GM12878 (cell line): ENCODE data around the gene FOXK1. TPM values are rescaled to one million over a fixed set of nuclear protein-coding genes. Genes with fewer than 3 reads are reported as not detected.

Source experiments
- ATAC-seq: fragments of 200-7000 bp; cut with Tn5 transposase; 3 replicates; pipeline ENCODE4 v1.9.1; 2020; ENCODE audit warnings: mild to moderate bottlenecking, moderate library complexity
- BruUV-seq: library from RNA; stranded (reverse); fragments of 400-500 nt; replicated peaks from 2 replicates; lab custom pipeline; 2021; lab: Mats Ljungman, UMichigan
- CTCF ChIA-PET: fragments of 300-600 bp; sonication (Branson Sonifier 250); formaldehyde crosslinking; extraction: SDS; loops from one replicate; lab custom pipeline; 2021; ENCODE audit warnings: inconsistent platforms; lab: Yijun Ruan, JAX
- POLR2A ChIA-PET: fragments of 350-600 bp; formaldehyde crosslinking; extraction: SDS; loops from one replicate; lab custom pipeline; 2021; ENCODE audit warnings: inconsistent platforms; lab: Charles Lee
- RAD21 ChIA-PET: fragments of 300-600 bp; sonication (Branson Sonifier 250); formaldehyde crosslinking; loops from one replicate; lab custom pipeline; 2023; ENCODE audit warnings: antibody characterized with exemption; ENCODE audit not compliant: unreplicated experiment; lab: Charles Lee
- SMC1A ChIA-PET: fragments of 300-600 bp; sonication (Branson Sonifier 250); formaldehyde crosslinking; loops from one replicate; lab custom pipeline; 2023; ENCODE audit not compliant: unreplicated experiment, uncharacterized antibody; lab: Charles Lee
- DNase-seq: peaks from one replicate; pipeline ENCODE4 v3.0.0-alpha.2; 2011; ENCODE audit warnings: low read depth, low spot score
- FAIRE-seq: peaks from 3 replicates; lab custom pipeline; 2011; peaks lifted over from hg19 to GRCh38; lab: Jason Lieb, UNC
- H2AFZ ChIP-seq: 2 replicates; pipeline ENCODE4 v1.6.0; 2011; ENCODE audit warnings: low read depth, low read length, control low read depth; ENCODE audit not compliant: control insufficient read depth
- H3K27ac ChIP-seq: 2 replicates; pipeline ENCODE4 v1.5.1; 2011; ENCODE audit warnings: control low read depth; ENCODE audit not compliant: control insufficient read depth, insufficient read depth
- H3K27me3 ChIP-seq, 2 experiments: replicated peaks in 1 of 2; 2 replicates each; pipeline versions ENCODE4 v1.6.0 to v1.6.1; 2011; ENCODE audit warnings: low read length in 1 of 2; ENCODE audit not compliant: control insufficient read depth in 2 of 2, insufficient read depth in 2 of 2
- H3K36me3 ChIP-seq, 2 experiments: 2 replicates each; pipeline ENCODE4 v1.5.1; 2011; ENCODE audit warnings: low read length in 1 of 2; ENCODE audit not compliant: control insufficient read depth in 2 of 2, insufficient read depth in 2 of 2
- H3K4me1 ChIP-seq: 2 replicates; pipeline ENCODE4 v1.6.1; 2011; ENCODE audit warnings: mild to moderate bottlenecking, low read length, moderate library complexity, mixed read lengths; ENCODE audit not compliant: control insufficient read depth, insufficient read depth
- H3K4me2 ChIP-seq: 2 replicates; pipeline ENCODE4 v1.6.0; 2011; ENCODE audit warnings: control low read depth; ENCODE audit not compliant: control insufficient read depth, insufficient read depth
- H3K4me3 ChIP-seq: fragments of 200-600 bp; sonication (generic); 2 replicates; pipeline ENCODE4 v1.5.1; 2016
- H3K79me2 ChIP-seq: 2 replicates; pipeline ENCODE4 v1.6.0; 2011; ENCODE audit warnings: low read length; ENCODE audit not compliant: control insufficient read depth, insufficient read depth
- H3K9ac ChIP-seq: 2 replicates; pipeline ENCODE4 v1.8.0; 2011; ENCODE audit warnings: low read length, control low read depth, mixed read lengths; ENCODE audit not compliant: control insufficient read depth, insufficient read depth
- H3K9me3 ChIP-seq: replicated peaks from 3 replicates; pipeline ENCODE4 v1.5.1; 2011; ENCODE audit warnings: mild to moderate bottlenecking, low read length; ENCODE audit not compliant: control insufficient read depth, insufficient read depth
- H4K20me1 ChIP-seq: 2 replicates; pipeline ENCODE4 v1.6.0; 2011; ENCODE audit not compliant: control insufficient read depth, insufficient read depth
- BHLHE40 ChIP-seq, 2 experiments: fragments of 450-650 bp in 1 of 2; IDR thresholded peaks; 2 replicates each; pipeline ENCODE4 v1.6.1; 2011 to 2017; ENCODE audit warnings: low read depth in 2 of 2, borderline replicate concordance in 1 of 2, improper control_type of control experiment in 1 of 2, low read length in 1 of 2, mild to moderate bottlenecking in 1 of 2
- BMI1 ChIP-seq: fragments of 450-650 bp; IDR thresholded peaks from 2 replicates; pipeline ENCODE4 v1.6.1; 2016; ENCODE audit warnings: mild to moderate bottlenecking, moderate library complexity, borderline replicate concordance
- CBX3 ChIP-seq: fragments of 200-600 bp; sonication (generic); IDR thresholded peaks from 2 replicates; pipeline ENCODE4 v1.6.1; 2016; ENCODE audit warnings: low read depth, borderline replicate concordance
- CHD2 ChIP-seq: IDR thresholded peaks from 2 replicates; pipeline ENCODE4 v1.6.1; 2011; ENCODE audit warnings: low read depth, low read length, improper control_type of control experiment, borderline replicate concordance
- CREB1 ChIP-seq: IDR thresholded peaks from 2 replicates; pipeline ENCODE4 v1.6.1; 2012; ENCODE audit warnings: low read depth, mild to moderate bottlenecking, inconsistent platforms
- CTCF ChIP-seq, 3 experiments: IDR thresholded peaks in 2 of 3; conservative IDR thresholded peaks in 1 of 3; 2 replicates each; pipeline ENCODE4 v1.5.1; 2011; ENCODE audit warnings: low read depth in 3 of 3, low read length in 3 of 3, mild to moderate bottlenecking in 3 of 3, control low read depth in 2 of 3, moderate library complexity in 2 of 3, inconsistent platforms in 1 of 3, mixed read lengths in 1 of 3; ENCODE audit not compliant: control insufficient read depth in 2 of 3, insufficient read depth in 1 of 3; ENCODE audit errors: extremely low read depth in 1 of 3
- HDGF ChIP-seq: fragments of 450-650 bp; IDR thresholded peaks from 2 replicates; pipeline ENCODE4 v1.6.1; 2016; ENCODE audit warnings: antibody characterized with exemption
- IRF4 ChIP-seq: IDR thresholded peaks from 2 replicates; pipeline ENCODE4 v1.6.1; 2011; ENCODE audit warnings: low read depth, low read length
- NR2C1 ChIP-seq: fragments of 450-650 bp; IDR thresholded peaks from 2 replicates; pipeline ENCODE4 v1.6.1; 2017; ENCODE audit warnings: antibody characterized with exemption, mild to moderate bottlenecking, moderate library complexity
- NR2C2 ChIP-seq: IDR thresholded peaks from 2 replicates; pipeline ENCODE4 v1.6.1; 2011; ENCODE audit warnings: borderline replicate concordance, low read depth; ENCODE audit not compliant: control insufficient read depth, insufficient read length
- POLR2AphosphoS2 ChIP-seq: IDR thresholded peaks from 2 replicates; pipeline ENCODE4 v1.6.1; 2011; ENCODE audit warnings: low read depth, mild to moderate bottlenecking, low read length, improper control_type of control experiment, moderate library complexity
- SIN3A ChIP-seq: IDR thresholded peaks from 2 replicates; pipeline ENCODE4 v1.6.1; 2012; ENCODE audit warnings: low read depth, low read length, improper control_type of control experiment
- SKIL ChIP-seq: fragments of 450-650 bp; IDR thresholded peaks from 2 replicates; pipeline ENCODE4 v1.6.1; 2017; ENCODE audit warnings: mild to moderate bottlenecking, low read depth, inconsistent platforms; ENCODE audit not compliant: poor library complexity, severe bottlenecking
- SPI1 ChIP-seq: IDR thresholded peaks from 2 replicates; pipeline ENCODE4 v1.6.1; 2011; ENCODE audit warnings: low read depth, mild to moderate bottlenecking, low read length, moderate library complexity, borderline replicate concordance; ENCODE audit not compliant: insufficient read depth
- SRF ChIP-seq, 2 experiments: IDR thresholded peaks; 2 replicates each; pipeline ENCODE4 v1.6.1; 2011; ENCODE audit warnings: low read depth in 2 of 2, low read length in 2 of 2, mild to moderate bottlenecking in 1 of 2, moderate library complexity in 1 of 2
- TCF12 ChIP-seq: IDR thresholded peaks from 2 replicates; pipeline ENCODE4 v1.6.1; 2011; ENCODE audit warnings: low read depth, mild to moderate bottlenecking, low read length
- ZSCAN29 ChIP-seq: fragments of 450-650 bp; IDR thresholded peaks from 2 replicates; pipeline ENCODE4 v1.6.1; 2017; ENCODE audit warnings: mild to moderate bottlenecking, moderate library complexity
- WGBS: methylation state at CpG from one replicate; pipeline ENCODE4 v1.1.6; 2016; ENCODE audit warnings: low lambda C conversion rate; ENCODE audit not compliant: insufficient replicate concordance, insufficient coverage; ENCODE audit errors: missing lambda C conversion rate; 5-methylcytosine and 5-hydroxymethylcytosine counted together
- in situ Hi-C: fragments of 300-500 bp; cut with MboI; formaldehyde crosslinking; loops from 9 replicates; pipeline ENCODE4 v1.14.3; 2018; ENCODE audit warnings: mixed read lengths
- intact Hi-C: fragments of 100-400 bp; cut with micrococcal nuclease; formaldehyde crosslinking; loops from one replicate; pipeline ENCODE4 v1.14.2; 2022; ENCODE audit not compliant: unreplicated experiment
- polyA plus RNA-seq, 11 experiments: library from polyadenylated mRNA; depleted of rRNA in 4 of 11; unstranded in 6 of 11; stranded (reverse) in 5 of 11; fragments of >200 nt; fragmentation: Nextera tagmentation in 4 of 11; fragmentation: Illumina TruSeq in 1 of 11; extraction: Ambion mirVana in 4 of 11; extraction: Trizol in 1 of 11; gene quantifications; 1 replicate in 1 of 11; 2 replicates in 10 of 11; pipeline versions ENCODE4 v1.2.1 to v1.2.3, GENCODE V29; 2011 to 2016; ENCODE audit warnings: inconsistent platforms in 2 of 11, missing spikeins in 2 of 11, low read depth in 1 of 11
- total RNA-seq, 4 experiments: library from RNA; depleted of rRNA in 3 of 4; stranded (reverse); fragments of >200 nt in 3 of 4; fragmentation: Illumina TruSeq in 1 of 4; extraction: Trizol in 1 of 4; gene quantifications; 2 replicates each; pipeline versions ENCODE4 v1.2.1 to v1.2.3, GENCODE V29; 2013 to 2021
- TF ChIP-seq, protein P1 (sequence below): fragments of 450-650 bp; IDR thresholded peaks from 2 replicates; pipeline ENCODE4 v1.6.1; 2017; ENCODE audit warnings: mild to moderate bottlenecking, moderate library complexity

The FOXK1 gene
- total and polyA plus RNA-seq, 10 of the 15 experiments (the other 5 are each of a cell fraction or from before 2014, with no cell fraction given), result 0.24 to 31.8 (median 4.5) TPM

DNA sequence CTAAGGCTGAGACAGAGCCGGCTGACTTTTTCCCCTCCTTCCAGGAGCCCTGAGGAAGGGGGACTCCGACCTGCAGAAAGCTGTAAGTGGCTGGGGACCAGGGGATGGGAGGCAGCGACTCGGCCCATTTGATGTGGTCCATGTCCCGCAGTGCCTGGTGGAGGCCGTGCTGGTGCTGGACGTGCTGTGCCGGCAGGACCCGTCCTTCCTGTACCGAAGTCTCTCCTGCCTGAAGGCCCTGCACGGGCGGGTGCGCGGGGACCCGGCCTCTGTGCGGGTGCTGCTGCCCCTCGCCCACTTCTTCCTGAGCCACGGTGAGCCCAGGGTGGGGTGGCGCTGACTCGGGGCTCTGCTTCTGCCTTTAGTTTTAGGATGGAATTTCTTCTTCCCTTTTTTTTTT is 103.3 kb downstream of the FOXK1 start:
- RAD21 ChIA-PET, result no interaction called here
- Histone ChIP-seq H3K79me2 (no peaks in the 10 kb centered on the region), H3K36me3 (peaks cover 11 to 29% of the 10 kb centered on the region in 2 experiments), H3K4me1 (no peaks in the 10 kb centered on the region), H2AFZ (no peak overlapping the region), H3K27me3 (no peaks in the 10 kb centered on the region), H3K9me3 (no peaks in the 10 kb centered on the region), H3K27ac (no peak overlapping the region), H3K4me2 (no peak overlapping the region), H3K4me3 (no peak overlapping the region), H4K20me1 (no peaks in the 10 kb centered on the region), H3K9ac (no peak overlapping the region)
- CTCF ChIA-PET, result interaction anchor here (2.0 kb wide), 1 partner anchor 13 kb away, joined by 5 read pairs; no protein-coding TSS in a partner anchor
- ATAC-seq (no peak), DNase-seq (no peak), FAIRE-seq (no peak)
- intact Hi-C loops, result no loop called here
- BruUV-seq, result no TSS peak
- 94% methylated on average over 20 of the region's 20 CpGs for WGBS
- SMC1A ChIA-PET, result no interaction called here
- POLR2A ChIA-PET, result no interaction called here
- in situ Hi-C loops, result no loop called here
- no peak for TF ChIP-seq POLR2AphosphoS2
- no peak for TF ChIP-seq CHD2
- no peak for TF ChIP-seq SIN3A
- no peak for TF ChIP-seq SRF (IDR thresholded peaks at IDR 0.05; ENCODE audit: low read depth in 2 of 2, low read length in 2 of 2)
- no peak for TF ChIP-seq IRF4
- TF ChIP-seq HDGF, result no peak
- no peak for TF ChIP-seq CTCF (IDR thresholded peaks at IDR 0.05 in 2 of 3, conservative IDR thresholded peaks at IDR 0.05 in 1 of 3; ENCODE audit: control insufficient read depth in 2 of 3, extremely low read depth in 1 of 3, insufficient read depth in 1 of 3, low read depth in 3 of 3, low read length in 3 of 3)
- TF ChIP-seq, protein P1, sequence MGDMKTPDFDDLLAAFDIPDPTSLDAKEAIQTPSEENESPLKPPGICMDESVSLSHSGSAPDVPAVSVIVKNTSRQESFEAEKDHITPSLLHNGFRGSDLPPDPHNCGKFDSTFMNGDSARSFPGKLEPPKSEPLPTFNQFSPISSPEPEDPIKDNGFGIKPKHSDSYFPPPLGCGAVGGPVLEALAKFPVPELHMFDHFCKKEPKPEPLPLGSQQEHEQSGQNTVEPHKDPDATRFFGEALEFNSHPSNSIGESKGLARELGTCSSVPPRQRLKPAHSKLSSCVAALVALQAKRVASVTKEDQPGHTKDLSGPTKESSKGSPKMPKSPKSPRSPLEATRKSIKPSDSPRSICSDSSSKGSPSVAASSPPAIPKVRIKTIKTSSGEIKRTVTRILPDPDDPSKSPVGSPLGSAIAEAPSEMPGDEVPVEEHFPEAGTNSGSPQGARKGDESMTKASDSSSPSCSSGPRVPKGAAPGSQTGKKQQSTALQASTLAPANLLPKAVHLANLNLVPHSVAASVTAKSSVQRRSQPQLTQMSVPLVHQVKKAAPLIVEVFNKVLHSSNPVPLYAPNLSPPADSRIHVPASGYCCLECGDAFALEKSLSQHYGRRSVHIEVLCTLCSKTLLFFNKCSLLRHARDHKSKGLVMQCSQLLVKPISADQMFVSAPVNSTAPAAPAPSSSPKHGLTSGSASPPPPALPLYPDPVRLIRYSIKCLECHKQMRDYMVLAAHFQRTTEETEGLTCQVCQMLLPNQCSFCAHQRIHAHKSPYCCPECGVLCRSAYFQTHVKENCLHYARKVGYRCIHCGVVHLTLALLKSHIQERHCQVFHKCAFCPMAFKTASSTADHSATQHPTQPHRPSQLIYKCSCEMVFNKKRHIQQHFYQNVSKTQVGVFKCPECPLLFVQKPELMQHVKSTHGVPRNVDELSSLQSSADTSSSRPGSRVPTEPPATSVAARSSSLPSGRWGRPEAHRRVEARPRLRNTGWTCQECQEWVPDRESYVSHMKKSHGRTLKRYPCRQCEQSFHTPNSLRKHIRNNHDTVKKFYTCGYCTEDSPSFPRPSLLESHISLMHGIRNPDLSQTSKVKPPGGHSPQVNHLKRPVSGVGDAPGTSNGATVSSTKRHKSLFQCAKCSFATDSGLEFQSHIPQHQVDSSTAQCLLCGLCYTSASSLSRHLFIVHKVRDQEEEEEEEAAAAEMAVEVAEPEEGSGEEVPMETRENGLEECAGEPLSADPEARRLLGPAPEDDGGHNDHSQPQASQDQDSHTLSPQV, result no peak
- no peak for TF ChIP-seq BMI1
- TF ChIP-seq BHLHE40 (IDR thresholded peaks at IDR 0.05; ENCODE audit: borderline replicate concordance in 1 of 2, low read depth in 2 of 2, low read length in 1 of 2), result no peak
- TF ChIP-seq ZSCAN29, result no peak
- no peak for TF ChIP-seq SKIL
- no peak for TF ChIP-seq NR2C2
- no peak for TF ChIP-seq NR2C1
- no peak for TF ChIP-seq CBX3
- TF ChIP-seq SPI1, result no peak
- no peak for TF ChIP-seq TCF12
- TF ChIP-seq CREB1, result no peak
